Heart left ventricle (tissue), 13 donors: ENCODE results near the gene TSC22D3.

Experiments used
- POLR2A ChIP-seq, 2 donors: fragments of 450-650 bp; IDR thresholded peaks; one replicate each; pipeline ENCODE4 v1.6.1; 2017; ENCODE audit warnings: antibody characterized with exemption in 2 of 2, mild to moderate bottlenecking in 2 of 2, moderate library complexity in 2 of 2
- TF ChIP-seq, protein P1 (sequence below), 12 donors: fragments of 200-600 bp; sonication (generic) in 4 of 12; IDR thresholded peaks; one replicate each; pipeline versions ENCODE4 v1.5.0 to v1.8.0; 2018 to 2022; ENCODE audit warnings: antibody characterized with exemption in 12 of 12, mild to moderate bottlenecking in 5 of 12
- donor health status: ischemic (EF 13 %, LVEDD 7.1; RV severe dilation, severe dysfunction).
- donor health status: DM: no; HTN: yes; CAD: no.
- donor health status: DM: no; HTN: no; CAD: no.
- donor health status: ischemic (EF 25% LVEDD 6.9; RV normal size, moderate dysfunction).
- donor health status: ischemic (EF 25% LVEDD 5.7; RV mildly dilated, moderate dysfunction).
- donor health status: ischemic (EF 35%, LVEDD 5.7; RV mildly dilated, moderate dysfunction).
- donor health status: nonischemic (EF 11% LVEDD 7.7; RV severe dilation, severe dysfunction).
- donor health status: DM: yes; HTN: yes; CAD: no.
- donor health status: PGD.
- donor health status: ischemic (EF 29% LVEDD 5.4; RV normal size, mild dysfunction).
- donor health status: nonischemic (EF 23%, LVEDD 6.1; RV moderate dilation, normal function).

DNA sequence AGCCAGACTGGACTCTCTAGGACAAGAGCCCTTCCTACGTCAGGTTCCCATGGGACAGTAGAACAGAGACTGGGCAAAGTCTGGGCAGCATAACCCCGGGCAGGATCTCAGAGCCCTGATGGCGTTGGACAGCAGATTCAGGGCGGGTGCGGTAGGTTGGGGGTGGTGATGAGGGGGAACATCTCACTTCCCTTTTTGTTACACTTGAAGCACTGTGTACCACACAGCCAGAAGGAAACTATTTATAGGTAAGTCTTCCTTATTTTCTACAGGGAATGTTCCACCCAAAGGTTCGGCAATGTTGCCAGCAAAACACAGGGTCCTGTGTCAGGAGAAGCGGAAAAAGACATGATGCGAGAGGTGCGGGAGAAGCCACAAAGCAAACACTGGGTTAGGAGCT, 54.3 kb downstream of the TSC22D3 start:
- TF ChIP-seq, protein P1, sequence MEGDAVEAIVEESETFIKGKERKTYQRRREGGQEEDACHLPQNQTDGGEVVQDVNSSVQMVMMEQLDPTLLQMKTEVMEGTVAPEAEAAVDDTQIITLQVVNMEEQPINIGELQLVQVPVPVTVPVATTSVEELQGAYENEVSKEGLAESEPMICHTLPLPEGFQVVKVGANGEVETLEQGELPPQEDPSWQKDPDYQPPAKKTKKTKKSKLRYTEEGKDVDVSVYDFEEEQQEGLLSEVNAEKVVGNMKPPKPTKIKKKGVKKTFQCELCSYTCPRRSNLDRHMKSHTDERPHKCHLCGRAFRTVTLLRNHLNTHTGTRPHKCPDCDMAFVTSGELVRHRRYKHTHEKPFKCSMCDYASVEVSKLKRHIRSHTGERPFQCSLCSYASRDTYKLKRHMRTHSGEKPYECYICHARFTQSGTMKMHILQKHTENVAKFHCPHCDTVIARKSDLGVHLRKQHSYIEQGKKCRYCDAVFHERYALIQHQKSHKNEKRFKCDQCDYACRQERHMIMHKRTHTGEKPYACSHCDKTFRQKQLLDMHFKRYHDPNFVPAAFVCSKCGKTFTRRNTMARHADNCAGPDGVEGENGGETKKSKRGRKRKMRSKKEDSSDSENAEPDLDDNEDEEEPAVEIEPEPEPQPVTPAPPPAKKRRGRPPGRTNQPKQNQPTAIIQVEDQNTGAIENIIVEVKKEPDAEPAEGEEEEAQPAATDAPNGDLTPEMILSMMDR (IDR thresholded peaks at IDR 0.05) = no peak
- no peak for TF ChIP-seq POLR2A (IDR thresholded peaks at IDR 0.05)
